ENCODE data around the gene SFTPD.

SFTPD gene

DNA sequence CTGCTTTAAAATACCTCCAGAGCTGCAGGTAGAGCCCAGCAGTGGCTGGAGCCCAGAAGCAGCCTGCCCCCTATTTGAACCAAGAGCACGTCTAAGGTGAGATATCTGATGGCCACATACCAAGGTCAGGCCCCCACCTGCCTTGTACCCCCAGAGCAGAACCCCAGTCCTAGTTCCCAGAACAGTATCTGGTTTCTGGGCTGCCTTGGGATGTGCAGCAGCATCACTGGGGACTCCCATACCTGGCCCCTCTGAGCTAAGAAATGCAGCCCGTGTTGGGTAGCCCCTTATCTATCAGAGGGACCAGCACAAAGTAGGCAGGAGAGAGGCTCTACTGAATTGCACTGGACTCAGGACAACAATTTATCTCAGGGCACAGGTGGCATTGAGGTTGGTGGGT, 8.9 kb downstream of the SFTPD start:
- no peak for DNase-seq (ENCODE audit: low read depth)
- in situ Hi-C loops (cut with HindIII; ENCODE audit: low sequenced_read_pairs): no loop called here
- no peak overlapping the region for H3K4me3 ChIP-seq (ENCODE audit: low read depth, low read length)
- TF ChIP-seq, protein P1, sequence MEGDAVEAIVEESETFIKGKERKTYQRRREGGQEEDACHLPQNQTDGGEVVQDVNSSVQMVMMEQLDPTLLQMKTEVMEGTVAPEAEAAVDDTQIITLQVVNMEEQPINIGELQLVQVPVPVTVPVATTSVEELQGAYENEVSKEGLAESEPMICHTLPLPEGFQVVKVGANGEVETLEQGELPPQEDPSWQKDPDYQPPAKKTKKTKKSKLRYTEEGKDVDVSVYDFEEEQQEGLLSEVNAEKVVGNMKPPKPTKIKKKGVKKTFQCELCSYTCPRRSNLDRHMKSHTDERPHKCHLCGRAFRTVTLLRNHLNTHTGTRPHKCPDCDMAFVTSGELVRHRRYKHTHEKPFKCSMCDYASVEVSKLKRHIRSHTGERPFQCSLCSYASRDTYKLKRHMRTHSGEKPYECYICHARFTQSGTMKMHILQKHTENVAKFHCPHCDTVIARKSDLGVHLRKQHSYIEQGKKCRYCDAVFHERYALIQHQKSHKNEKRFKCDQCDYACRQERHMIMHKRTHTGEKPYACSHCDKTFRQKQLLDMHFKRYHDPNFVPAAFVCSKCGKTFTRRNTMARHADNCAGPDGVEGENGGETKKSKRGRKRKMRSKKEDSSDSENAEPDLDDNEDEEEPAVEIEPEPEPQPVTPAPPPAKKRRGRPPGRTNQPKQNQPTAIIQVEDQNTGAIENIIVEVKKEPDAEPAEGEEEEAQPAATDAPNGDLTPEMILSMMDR (IDR thresholded peaks at IDR 0.05; ENCODE audit: low read depth, low read length, missing control alignments): no peak

DNA sequence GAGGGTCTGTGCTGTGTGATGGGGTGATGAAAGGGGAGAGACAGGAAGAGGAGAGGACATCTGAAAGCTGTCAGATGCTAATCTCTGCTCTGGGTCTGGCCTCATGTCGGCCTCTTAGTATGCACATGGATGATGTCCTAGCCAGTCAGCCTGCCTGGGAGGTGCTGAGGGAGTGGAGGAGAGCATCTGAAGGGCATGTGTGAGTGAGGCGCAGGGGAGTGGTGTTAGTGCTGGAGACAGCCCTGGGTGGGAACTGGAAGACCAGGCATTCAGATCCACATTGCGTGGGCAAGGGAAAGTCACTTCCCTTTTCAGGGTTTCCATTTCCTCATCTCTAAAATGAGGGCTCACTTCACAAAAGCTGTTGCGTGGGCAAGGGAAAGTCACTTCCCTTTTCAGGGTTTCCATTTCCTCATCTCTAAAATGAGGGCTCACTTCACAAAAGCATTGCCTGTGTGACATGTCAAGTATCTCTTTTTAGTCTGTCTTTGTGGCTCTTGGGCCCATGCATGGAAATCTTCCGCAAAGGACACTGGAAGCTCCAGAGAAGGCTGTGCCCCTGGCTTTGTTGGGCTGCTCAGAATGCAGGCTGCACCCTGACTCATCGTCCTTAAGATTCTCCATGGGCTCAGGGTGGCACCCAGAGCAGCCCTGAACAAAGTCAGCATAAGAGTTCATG, 10.0 kb downstream of the SFTPD start:
- no peak for DNase-seq (ENCODE audit: low read depth)
- H3K4me3 ChIP-seq (ENCODE audit: low read depth, low read length): no peak overlapping the region
- TF ChIP-seq, protein P1 (IDR thresholded peaks at IDR 0.05; ENCODE audit: low read depth, low read length, missing control alignments): no peak
- in situ Hi-C loops (cut with HindIII; ENCODE audit: low sequenced_read_pairs): no loop called here

DNA sequence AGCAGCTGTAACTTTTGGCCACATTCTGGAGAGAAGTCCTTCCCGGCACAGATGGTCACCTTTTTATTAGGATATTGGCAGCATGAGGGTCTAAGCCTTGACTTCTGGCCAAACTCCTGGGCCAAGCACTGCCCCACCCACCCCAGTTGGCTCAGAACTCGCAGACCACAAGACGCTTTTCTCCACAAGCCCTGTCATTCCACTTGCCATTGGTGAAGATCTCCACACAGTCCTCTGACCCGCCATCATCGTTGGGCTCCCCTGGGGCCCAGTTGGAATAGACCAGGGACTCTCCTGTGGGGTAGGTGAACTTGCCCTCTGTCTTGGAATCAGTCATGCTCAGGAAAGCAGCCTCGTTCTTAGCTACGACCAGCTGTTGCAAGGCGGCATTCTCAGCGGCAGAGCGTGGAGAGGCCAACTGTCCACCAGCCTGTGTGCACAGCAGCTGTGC, 11.2 kb downstream of the SFTPD start:
- no peak overlapping the region for H3K4me3 ChIP-seq (ENCODE audit: low read depth, low read length)
- in situ Hi-C loops (cut with HindIII; ENCODE audit: low sequenced_read_pairs): no loop called here
- no peak for DNase-seq (ENCODE audit: low read depth)
- TF ChIP-seq, protein P1 (IDR thresholded peaks at IDR 0.05; ENCODE audit: low read depth, low read length, missing control alignments): no peak

DNA sequence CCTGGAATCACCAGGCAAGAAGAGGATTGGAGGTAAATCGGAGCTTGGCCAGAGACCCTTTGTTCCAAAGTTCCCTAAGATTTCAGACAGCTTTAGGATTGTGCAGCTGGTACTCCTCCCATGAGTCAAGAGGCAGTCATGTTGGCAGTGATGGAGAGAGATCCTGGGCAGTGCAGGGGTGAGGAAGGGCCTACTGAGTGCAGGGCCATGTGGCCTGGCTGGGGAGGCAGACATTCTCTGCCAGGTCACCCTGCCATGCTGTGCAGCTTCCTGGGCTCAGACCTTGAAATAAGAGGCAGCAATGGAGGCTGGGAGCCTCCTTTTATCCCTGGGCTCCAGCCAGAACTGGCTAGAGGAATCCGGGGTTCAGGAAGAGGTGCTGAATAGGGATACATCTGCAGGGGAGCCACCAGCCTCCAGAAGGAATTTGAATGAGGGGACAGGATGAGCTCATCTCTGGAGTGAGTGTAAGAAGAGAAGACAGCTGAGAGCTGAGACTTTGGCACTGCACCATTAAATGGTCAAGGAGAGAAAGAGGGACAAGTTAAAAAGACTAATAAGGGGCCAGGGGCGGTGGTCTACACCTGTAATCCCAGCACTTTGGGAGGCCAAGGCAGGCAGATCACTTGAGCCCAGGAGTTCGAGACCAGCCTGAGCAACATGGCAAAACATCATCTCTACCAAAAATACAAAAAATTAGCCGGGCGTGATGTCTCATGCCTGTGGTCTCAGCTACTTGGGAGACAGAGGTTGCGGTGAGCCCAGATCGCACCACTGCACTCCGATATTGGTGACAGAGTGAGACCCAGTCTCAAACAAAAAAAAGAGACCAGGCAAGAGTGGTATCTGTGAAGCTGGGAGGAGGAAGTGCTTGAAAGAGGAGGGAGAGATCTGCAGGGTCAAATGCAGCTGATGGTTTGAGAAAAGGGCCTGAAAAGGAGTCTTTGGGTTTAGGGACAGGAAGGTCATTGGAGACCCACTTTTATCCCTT, 12.0 kb downstream of the SFTPD start:
- no peak for DNase-seq (ENCODE audit: low read depth)
- H3K4me3 ChIP-seq (ENCODE audit: low read depth, low read length): no peak overlapping the region
- TF ChIP-seq, protein P1 (IDR thresholded peaks at IDR 0.05; ENCODE audit: low read depth, low read length, missing control alignments): no peak
- in situ Hi-C loops (cut with HindIII; ENCODE audit: low sequenced_read_pairs): no loop called here

DNA sequence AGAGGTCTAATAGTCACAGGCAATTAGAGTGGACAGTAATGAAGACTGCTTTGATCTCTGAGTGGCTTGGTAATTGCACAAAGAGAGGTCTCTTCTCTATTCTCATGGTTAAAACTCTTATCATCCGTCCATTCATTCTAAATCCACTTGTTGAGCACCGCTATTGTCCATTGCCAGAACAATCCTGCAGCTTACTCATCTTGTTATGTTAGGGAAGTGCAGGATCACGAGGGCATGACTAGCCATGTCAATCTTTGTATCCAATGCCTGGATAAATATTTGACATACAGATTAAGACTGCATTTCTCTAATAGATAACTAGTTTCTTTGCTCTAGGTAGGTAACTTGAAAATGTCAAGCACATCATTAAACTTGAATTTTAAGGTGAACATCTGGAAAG, 14.9 kb downstream of the SFTPD start:
- no peak overlapping the region for H3K4me3 ChIP-seq (ENCODE audit: low read depth, low read length)
- TF ChIP-seq, protein P1 (IDR thresholded peaks at IDR 0.05; ENCODE audit: low read depth, low read length, missing control alignments): no peak
- DNase-seq (ENCODE audit: low read depth): no peak
- in situ Hi-C loops (cut with HindIII; ENCODE audit: low sequenced_read_pairs): no loop called here

DNA sequence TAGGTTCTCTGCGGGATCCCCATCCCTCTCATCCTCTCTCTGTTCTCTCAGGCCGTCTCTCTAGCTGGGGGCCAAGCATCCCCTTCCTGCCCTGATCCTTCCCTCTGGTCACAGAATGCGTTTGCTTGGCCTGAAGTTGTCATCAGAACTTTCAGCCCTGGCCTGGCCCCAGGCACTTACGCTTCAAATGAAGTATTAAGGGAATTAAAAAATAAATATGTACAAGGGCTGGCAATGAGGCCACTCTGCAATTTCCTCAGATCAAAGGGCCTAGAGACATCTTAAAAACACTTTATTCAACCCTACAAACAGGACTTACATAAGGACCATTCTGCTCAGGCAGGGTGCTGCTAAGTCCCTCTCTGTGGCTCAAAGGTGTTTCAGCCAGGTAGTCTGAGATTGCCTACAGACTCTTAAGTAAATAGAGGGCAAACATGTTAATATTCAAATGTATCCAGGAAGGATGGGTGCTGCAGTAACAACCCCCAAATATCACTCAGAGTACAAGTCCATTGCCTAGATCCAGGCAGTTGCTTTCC, 16.0 kb downstream of the SFTPD start:
- in situ Hi-C loops (cut with HindIII; ENCODE audit: low sequenced_read_pairs): no loop called here
- H3K4me3 ChIP-seq (ENCODE audit: low read depth, low read length): no peak overlapping the region
- no peak for DNase-seq (ENCODE audit: low read depth)
- TF ChIP-seq, protein P1 (IDR thresholded peaks at IDR 0.05; ENCODE audit: low read depth, low read length, missing control alignments): no peak

Measured in astrocyte of the cerebellum (primary cell).